Endothelial cell (in vitro differentiated cells): ENCODE results near the gene ITGAL. TPM values are rescaled to one million over a fixed set of nuclear protein-coding genes. Genes with fewer than 3 reads are reported as not detected.

Experiments used
- DNase-seq: peaks from one replicate; pipeline ENCODE4 v3.0.0; 2021; ENCODE audit warnings: low spot score
- H3K27ac Mint-ChIP-seq: one replicate; pipeline ENCODE4 v1.8.0; 2021; ENCODE audit warnings: mixed read lengths, inconsistent platforms; ENCODE audit not compliant: unreplicated experiment
- H3K27me3 Mint-ChIP-seq: one replicate; pipeline ENCODE4 v1.8.0; 2021; ENCODE audit warnings: mild to moderate bottlenecking, moderate library complexity, mixed read lengths, inconsistent platforms; ENCODE audit not compliant: unreplicated experiment
- H3K36me3 Mint-ChIP-seq: one replicate; pipeline ENCODE4 v1.8.0; 2021; ENCODE audit warnings: mild to moderate bottlenecking, low read depth, mixed read lengths, inconsistent platforms; ENCODE audit not compliant: unreplicated experiment
- H3K4me1 Mint-ChIP-seq: one replicate; pipeline ENCODE4 v1.8.0; 2021; ENCODE audit warnings: mild to moderate bottlenecking, mixed read lengths, inconsistent platforms; ENCODE audit not compliant: unreplicated experiment
- H3K4me3 Mint-ChIP-seq: one replicate; pipeline ENCODE4 v1.8.0; 2021; ENCODE audit warnings: mild to moderate bottlenecking, mixed read lengths, inconsistent platforms; ENCODE audit not compliant: unreplicated experiment
- H3K9me3 Mint-ChIP-seq: one replicate; pipeline ENCODE4 v1.8.0; 2021; ENCODE audit warnings: mixed read lengths, inconsistent platforms; ENCODE audit not compliant: unreplicated experiment
- CTCF ChIP-seq: fragments of 200-600 bp; sonication (generic); IDR thresholded peaks from one replicate; pipeline ENCODE4 v1.5.0; 2021; ENCODE audit warnings: antibody characterized with exemption; ENCODE audit not compliant: unreplicated experiment
- total RNA-seq: library from RNA; stranded (reverse); fragmentation: NEBNext Ultra II Directional; extraction: Animal tissue kit (Norgen Biotek cat#: 25700); gene quantifications from one replicate; pipeline ENCODE4 v1.2.1, GENCODE V29; 2021; ENCODE audit not compliant: unreplicated experiment

Gene ITGAL
- total RNA-seq, 1 donor from 2014 or later, result not detected

- no peak for DNase-seq
- no peaks in the 10 kb centered on the region for H3K9me3 Mint-ChIP-seq
- H3K4me3 Mint-ChIP-seq, result peak overlapping the region; percentile 86
- peaks cover 8% of the 10 kb centered on the region for H3K27me3 Mint-ChIP-seq
- TF ChIP-seq CTCF, result no peak
- peaks cover 18% of the 10 kb centered on the region for H3K4me1 Mint-ChIP-seq
- H3K27ac Mint-ChIP-seq, result peak overlapping the region; percentile 24
- H3K36me3 Mint-ChIP-seq, result peaks cover 10% of the 10 kb centered on the region
These were observed 28.9 kb upstream of the ITGAL start for GRCh38 chr16:30443631-30444030.

GRCh38 chr16:30444231-30445148 lies 28.1 kb upstream of the ITGAL start:
- Mint-ChIP-seq H3K9me3 (no peaks in the 10 kb centered on the region), H3K4me3 (peak overlapping the region; percentile 86), H3K27ac (peak overlapping the region; percentile 83), H3K4me1 (peaks cover 18% of the 10 kb centered on the region), H3K27me3 (peaks cover 8% of the 10 kb centered on the region), H3K36me3 (peaks cover 10% of the 10 kb centered on the region)
- TF ChIP-seq CTCF, result no peak
- no peak for DNase-seq

DNA sequence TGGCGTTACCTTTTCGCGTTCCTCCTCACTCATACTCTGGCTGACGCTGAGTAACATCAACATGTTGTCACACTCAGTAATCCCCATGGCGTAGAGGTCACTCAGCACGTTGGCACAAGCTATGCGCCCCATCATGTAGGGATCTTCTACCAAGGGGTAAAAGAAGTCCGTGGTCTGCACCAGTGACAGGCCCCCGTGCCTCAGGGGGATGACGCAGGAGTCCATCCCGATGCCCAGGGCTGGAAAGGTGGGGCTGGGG lies 27.5 kb upstream of the ITGAL start:
- peaks cover 8% of the 10 kb centered on the region for H3K27me3 Mint-ChIP-seq
- no peaks in the 10 kb centered on the region for H3K9me3 Mint-ChIP-seq
- peaks cover 18% of the 10 kb centered on the region for H3K4me1 Mint-ChIP-seq
- peaks cover 10% of the 10 kb centered on the region for H3K36me3 Mint-ChIP-seq
- peak overlapping the region; percentile 86 for H3K4me3 Mint-ChIP-seq
- no peak for DNase-seq
- no peak for TF ChIP-seq CTCF
- peak overlapping the region; percentile 83 for H3K27ac Mint-ChIP-seq

GRCh38 chr16:30445408-30446202 lies 26.9 kb upstream of the ITGAL start, which contains the start of gene SEPHS2:
TSS of gene SEPHS2 (minus strand) at chr16:30445874. CDS start at chr16:30445727, 147 bp downstream.
- peaks cover 10% of the 10 kb centered on the region for H3K36me3 Mint-ChIP-seq
- H3K4me3 Mint-ChIP-seq, result peak within 1 kb of the TSS; percentile 92
- peak; percentile 90 for DNase-seq
- peak within 1 kb of the TSS; percentile 83 for H3K27ac Mint-ChIP-seq
- H3K27me3 Mint-ChIP-seq, result peaks cover 8% of the 10 kb centered on the region
- peak; percentile 34 for TF ChIP-seq CTCF
- peaks cover 18% of the 10 kb centered on the region for H3K4me1 Mint-ChIP-seq
- H3K9me3 Mint-ChIP-seq, result no peaks in the 10 kb centered on the region

- TF ChIP-seq CTCF, result no peak
- Mint-ChIP-seq H3K27ac (peak overlapping the region; percentile 81), H3K27me3 (peaks cover 8% of the 10 kb centered on the region), H3K9me3 (no peaks in the 10 kb centered on the region), H3K4me1 (peaks cover 18% of the 10 kb centered on the region), H3K36me3 (peaks cover 10% of the 10 kb centered on the region), H3K4me3 (peak overlapping the region; percentile 92)
- no peak for DNase-seq
These were observed 26.3 kb upstream of the ITGAL start for GRCh38 chr16:30446203-30446595.
